Thymus (tissue), 11 donors: ENCODE data around the gene SYT17. TPM values are rescaled to one million over a fixed set of nuclear protein-coding genes. Genes with fewer than 3 reads are reported as not detected.

Experiments used
- DNase-seq, 9 donors: peaks; one replicate each; pipeline ENCODE4 v3.0.0-alpha.2; 2013; ENCODE audit warnings: low spot score in 9 of 9, low read depth in 6 of 9, missing footprints in 1 of 9
- H3K27ac ChIP-seq, 2 donors: one replicate each; pipeline ENCODE4 v1.5.1; 2013; ENCODE audit warnings: control low read depth in 1 of 2, low read depth in 1 of 2, low read length in 1 of 2, mild to moderate bottlenecking in 1 of 2, moderate library complexity in 1 of 2
- H3K27me3 ChIP-seq, 2 donors: one replicate each; pipeline ENCODE4 v1.5.1; 2013; ENCODE audit warnings: low read length in 1 of 2; ENCODE audit not compliant: control insufficient read depth in 2 of 2, insufficient read depth in 1 of 2
- H3K36me3 ChIP-seq, 2 donors: one replicate each; pipeline ENCODE4 v1.5.1; 2013; ENCODE audit warnings: low read length in 1 of 2, mild to moderate bottlenecking in 1 of 2, moderate library complexity in 1 of 2; ENCODE audit not compliant: control insufficient read depth in 2 of 2, insufficient read depth in 2 of 2
- H3K4me1 ChIP-seq, 2 donors: one replicate each; pipeline ENCODE4 v1.5.1; 2013; ENCODE audit warnings: low read length in 2 of 2; ENCODE audit not compliant: control insufficient read depth in 2 of 2, insufficient read depth in 2 of 2
- H3K4me3 ChIP-seq, 2 donors: one replicate each; pipeline ENCODE4 v1.5.1; 2013; ENCODE audit warnings: low read length in 2 of 2, control low read depth in 1 of 2, mild to moderate bottlenecking in 1 of 2
- H3K9me3 ChIP-seq, 2 donors: one replicate each; pipeline ENCODE4 v1.5.1; 2013; ENCODE audit warnings: low read length in 1 of 2, mild to moderate bottlenecking in 1 of 2; ENCODE audit not compliant: control insufficient read depth in 2 of 2, insufficient read depth in 1 of 2
- WGBS: extraction: QIAGEN DNeasy Blood & Tissue Kit; methylation state at CpG from one replicate; pipeline ENCODE4 v1.1.7; 2013; 5-methylcytosine and 5-hydroxymethylcytosine counted together
- polyA plus RNA-seq: library from polyadenylated mRNA; stranded (reverse); fragments of 200-250 nt; gene quantifications from one replicate; pipeline ENCODE4 v1.2.3, GENCODE V29; 2013
- total RNA-seq: library from RNA; stranded (reverse); fragments of 120-200 nt; gene quantifications from one replicate; pipeline ENCODE4 v1.2.4, GENCODE V29; 2013
- donor health status: healthy.

SYT17 gene
- total and polyA plus RNA-seq, 2 donors = 0.38 to 0.52 TPM

DNA sequence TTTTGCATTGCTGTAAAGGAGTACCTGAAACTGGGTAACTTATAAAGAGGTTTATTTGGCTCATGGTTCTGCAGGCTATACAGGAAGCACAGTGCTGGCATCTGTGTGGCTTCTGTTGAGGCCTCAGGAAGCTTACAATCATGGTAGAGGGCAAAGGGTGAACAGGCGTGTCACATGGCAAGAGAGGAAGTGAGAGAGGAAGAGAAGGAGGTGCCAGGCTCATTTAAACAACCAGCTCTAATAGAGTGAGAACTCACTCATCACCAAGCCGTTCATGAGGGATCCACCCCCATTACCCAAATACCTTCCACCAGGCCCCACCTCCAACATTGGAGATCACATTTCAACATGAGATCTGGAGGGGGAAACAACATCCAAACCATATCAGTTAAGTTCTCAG lies 101.1 kb downstream of the SYT17 start:
- WGBS = 64% methylated on average over 2 of the region's 2 CpGs
- no peak for DNase-seq

DNA sequence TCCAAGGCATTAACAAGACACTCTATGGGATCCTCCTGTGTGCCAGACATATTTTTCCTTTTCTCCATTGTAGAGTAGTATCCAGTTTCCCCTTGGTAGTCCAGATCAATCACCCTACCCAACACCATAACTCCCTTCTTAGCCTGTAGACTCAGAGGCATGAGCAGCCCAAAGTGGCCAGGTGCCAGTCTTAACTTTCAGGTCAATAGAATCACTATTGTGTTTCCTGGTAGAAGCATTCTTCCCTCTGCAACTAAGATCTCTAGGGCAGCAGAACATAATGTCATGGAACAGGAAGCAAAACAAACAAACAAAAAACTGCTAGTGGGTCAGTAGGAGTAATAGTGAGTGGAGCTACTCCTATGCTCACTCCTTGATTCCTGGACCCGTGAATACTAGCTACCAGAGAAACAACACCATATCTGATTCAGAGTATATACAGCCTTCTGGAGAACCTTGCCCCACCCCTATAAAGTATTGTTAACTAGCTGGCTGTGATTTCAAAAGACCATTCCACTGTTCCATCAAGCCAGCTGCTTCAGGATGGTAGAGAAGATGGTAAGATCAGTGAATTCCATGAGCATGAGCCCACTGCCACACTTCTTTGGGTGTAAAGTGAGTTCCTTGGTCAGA lies 106.2 kb downstream of the SYT17 start:
- 78% methylated on average over 1 of the region's 1 CpG for WGBS
- Histone ChIP-seq H3K4me3 (no peak overlapping the region), H3K9me3 (no peaks in the 10 kb centered on the region), H3K27me3 (no peaks in the 10 kb centered on the region), H3K36me3 (no peaks in the 10 kb centered on the region), H3K4me1 (no peaks in the 10 kb centered on the region), H3K27ac (no peak overlapping the region)
- DNase-seq = no peak

More for the DNA sequence above, 101.1 kb downstream of the SYT17 start:
- Histone ChIP-seq H3K9me3 (no peaks in the 10 kb centered on the region), H3K27me3 (no peaks in the 10 kb centered on the region), H3K27ac (no peak overlapping the region), H3K36me3 (no peaks in the 10 kb centered on the region), H3K4me3 (no peak overlapping the region), H3K4me1 (no peaks in the 10 kb centered on the region)

DNA sequence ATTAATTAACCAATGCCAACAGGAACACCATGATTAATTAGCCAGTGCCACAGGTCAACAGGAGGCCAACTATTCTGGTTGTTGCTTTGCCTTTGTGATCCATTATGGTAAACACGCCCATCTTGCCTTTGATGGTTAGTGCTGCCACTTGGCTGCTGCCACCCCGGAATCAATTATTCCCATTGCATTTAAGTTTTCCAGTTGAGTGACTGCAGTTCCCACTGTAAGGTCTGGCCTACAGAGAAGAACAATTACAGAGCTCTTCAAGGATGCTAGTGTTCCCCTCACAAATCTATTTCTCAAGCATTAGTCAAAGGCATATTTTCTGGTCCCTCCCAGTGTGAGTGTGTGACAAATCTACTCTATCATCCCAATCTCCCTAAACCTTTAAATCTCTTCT lies 110.4 kb downstream of the SYT17 start:
- WGBS = 97% methylated on average over 2 of the region's 2 CpGs
- DNase-seq = no peak
- H3K9me3 ChIP-seq = no peaks in the 10 kb centered on the region
- no peak overlapping the region for H3K27ac ChIP-seq
- H3K4me3 ChIP-seq = no peak overlapping the region
- H3K36me3 ChIP-seq = no peaks in the 10 kb centered on the region
- no peaks in the 10 kb centered on the region for H3K27me3 ChIP-seq
- H3K4me1 ChIP-seq = no peaks in the 10 kb centered on the region

DNA sequence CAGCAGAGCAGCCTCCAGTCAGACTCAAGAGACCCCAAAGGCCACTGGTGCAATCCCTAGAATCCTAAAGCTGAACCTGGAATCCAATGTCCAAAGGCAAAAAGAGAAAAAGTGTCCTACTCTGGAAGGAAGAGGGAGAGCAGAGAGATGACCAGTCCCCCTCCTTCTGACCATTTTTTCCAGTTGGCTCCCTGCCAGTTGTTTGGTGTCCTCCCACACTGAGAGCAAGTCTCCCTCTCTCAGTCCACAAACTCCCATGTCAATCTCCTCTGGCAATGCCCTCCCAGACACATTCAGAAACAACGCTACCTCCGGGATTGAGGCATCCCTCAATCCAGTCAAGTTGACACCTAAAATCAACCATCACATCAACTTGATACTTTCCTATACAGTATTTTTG lies 113.2 kb downstream of the SYT17 start:
- WGBS = 93% methylated on average over 2 of the region's 2 CpGs
- Histone ChIP-seq H3K4me1 (no peaks in the 10 kb centered on the region), H3K36me3 (no peaks in the 10 kb centered on the region), H3K4me3 (no peak overlapping the region), H3K27ac (no peak overlapping the region), H3K9me3 (no peaks in the 10 kb centered on the region), H3K27me3 (no peaks in the 10 kb centered on the region)
- no peak for DNase-seq

DNA sequence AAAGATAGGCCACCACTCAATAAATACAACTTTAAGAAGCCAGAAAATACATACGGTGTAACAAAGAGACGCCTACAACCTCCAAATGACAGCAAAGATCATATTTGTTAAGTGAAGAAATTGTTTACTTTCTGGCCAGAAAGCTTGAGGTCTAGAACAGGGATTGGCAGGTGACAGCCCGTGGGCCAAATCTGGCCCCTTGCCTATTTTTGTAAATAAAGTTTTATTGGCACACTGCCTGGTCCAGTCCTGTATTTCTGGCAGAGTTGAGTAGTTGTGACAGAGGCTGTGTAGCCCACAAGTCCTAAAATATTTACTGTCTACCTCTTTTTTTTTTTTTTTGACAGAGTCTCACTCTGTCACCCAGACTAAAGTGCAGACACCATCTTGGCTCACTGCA lies 114.1 kb downstream of the SYT17 start:
- Histone ChIP-seq H3K4me1 (no peaks in the 10 kb centered on the region), H3K4me3 (no peak overlapping the region), H3K27me3 (no peaks in the 10 kb centered on the region), H3K36me3 (no peaks in the 10 kb centered on the region), H3K9me3 (no peaks in the 10 kb centered on the region), H3K27ac (no peak overlapping the region)
- 87% methylated on average over 3 of the region's 3 CpGs for WGBS
- DNase-seq = no peak

DNA sequence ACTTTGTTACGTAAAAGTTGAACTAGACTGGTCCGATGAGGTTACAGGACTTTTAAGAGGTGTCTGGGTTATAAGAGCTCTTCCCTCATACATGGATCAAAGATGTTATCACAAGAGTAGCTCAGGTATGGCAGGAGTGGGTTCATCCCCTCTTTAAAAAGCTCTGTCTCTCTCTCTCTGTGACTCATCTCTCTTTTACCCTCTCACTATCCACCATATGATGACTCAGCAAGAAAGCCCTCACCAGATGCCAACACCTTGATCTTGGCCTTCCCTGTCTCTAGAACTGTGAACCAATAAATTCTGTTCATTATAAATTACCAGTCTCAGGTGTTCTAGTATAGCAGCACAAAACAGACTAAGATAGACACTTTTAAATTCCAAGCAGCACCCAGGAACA lies 115.6 kb downstream of the SYT17 start:
- Histone ChIP-seq H3K4me3 (no peak overlapping the region), H3K27me3 (no peaks in the 10 kb centered on the region)

DNA sequence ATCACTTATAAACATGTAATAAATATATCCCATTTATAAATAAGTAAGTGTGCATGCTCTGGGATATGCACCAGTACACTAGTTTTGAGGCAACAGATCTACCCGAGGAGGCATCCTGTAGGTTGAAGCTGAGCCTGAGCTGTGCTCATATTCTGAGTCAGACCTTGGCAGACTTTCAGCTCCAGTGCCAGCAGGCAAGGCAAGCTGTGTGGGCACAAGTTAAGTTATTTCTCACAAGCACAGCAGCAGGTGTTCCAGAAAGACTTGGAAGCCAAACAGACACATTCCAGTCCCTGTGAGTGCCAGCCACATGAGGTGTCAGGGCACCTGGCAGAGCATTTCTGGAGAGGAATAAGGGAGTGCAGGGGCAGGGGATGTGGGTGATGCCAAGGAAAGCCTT lies 116.2 kb downstream of the SYT17 start:
- no peak for DNase-seq
- Histone ChIP-seq H3K36me3 (no peaks in the 10 kb centered on the region), H3K9me3 (no peaks in the 10 kb centered on the region), H3K27ac (no peak overlapping the region), H3K27me3 (no peaks in the 10 kb centered on the region), H3K4me3 (no peak overlapping the region), H3K4me1 (no peaks in the 10 kb centered on the region)
- 87% methylated on average over 1 of the region's 1 CpG for WGBS

More for the DNA sequence above, 115.6 kb downstream of the SYT17 start:
- Histone ChIP-seq H3K9me3 (no peaks in the 10 kb centered on the region), H3K36me3 (no peaks in the 10 kb centered on the region), H3K4me1 (no peaks in the 10 kb centered on the region), H3K27ac (no peak overlapping the region)
- DNase-seq = no peak
- WGBS = 95% methylated on average over 2 of the region's 2 CpGs

DNA sequence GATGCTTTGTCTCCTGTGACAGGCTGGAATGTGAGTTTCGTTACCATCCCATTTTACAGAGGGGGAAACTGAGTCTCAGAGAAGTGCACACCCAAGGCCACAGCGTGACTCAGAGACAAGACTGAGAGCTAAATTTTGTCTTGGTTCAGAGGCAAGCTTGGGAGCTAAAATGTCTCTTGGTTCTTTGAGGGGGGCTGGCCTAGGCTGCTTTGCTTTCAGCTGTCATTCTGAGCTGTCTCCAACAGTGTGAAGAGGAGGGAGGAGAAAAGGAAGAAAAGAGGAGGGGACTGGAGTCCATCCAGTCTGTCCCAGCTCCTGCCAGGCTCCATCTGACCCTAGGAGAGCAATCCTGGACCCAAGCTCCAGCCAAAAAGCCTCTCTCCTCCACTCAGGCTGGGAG lies 117.4 kb downstream of the SYT17 start, which contains the start of gene CLEC19A:
CLEC19A (plus strand) TSS at position 301 of the 400 bp plus-strand sequence. CDS start 121 bp downstream, outside the sequence.
- no peak for DNase-seq
- H3K4me3 ChIP-seq = no peak within 1 kb of the TSS
- WGBS = 73% methylated on average over 2 of the region's 2 CpGs
- no peaks in the 10 kb centered on the region for H3K36me3 ChIP-seq
- H3K9me3 ChIP-seq = no peaks in the 10 kb centered on the region
- no peaks in the 10 kb centered on the region for H3K27me3 ChIP-seq
- H3K4me1 ChIP-seq = no peaks in the 10 kb centered on the region
- no peak within 1 kb of the TSS for H3K27ac ChIP-seq

DNA sequence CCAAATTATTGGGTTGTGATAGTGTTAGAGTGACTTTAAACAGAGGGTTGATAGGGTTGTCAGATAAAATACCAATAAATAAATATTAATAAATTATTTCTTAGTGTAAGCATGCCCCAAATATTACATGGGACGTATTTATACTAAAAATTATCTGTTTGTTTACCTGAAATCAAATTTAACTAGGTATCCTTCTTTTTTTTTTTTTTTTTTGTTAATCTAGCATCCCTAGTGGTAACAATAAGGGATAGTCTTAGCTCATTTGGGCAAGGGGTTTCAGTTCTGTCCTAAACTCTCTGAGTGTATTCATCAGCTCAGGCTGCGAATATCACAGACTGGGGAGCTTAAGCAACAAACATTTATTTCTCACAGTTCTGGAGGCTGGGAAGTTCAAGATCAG lies 118.8 kb downstream of the SYT17 start:
- DNase-seq = no peak
- no peaks in the 10 kb centered on the region for H3K27me3 ChIP-seq
- H3K4me3 ChIP-seq = no peak overlapping the region
- no peak overlapping the region for H3K27ac ChIP-seq
- no peaks in the 10 kb centered on the region for H3K36me3 ChIP-seq
- 94% methylated on average over 2 of the region's 2 CpGs for WGBS
- no peaks in the 10 kb centered on the region for H3K4me1 ChIP-seq
- H3K9me3 ChIP-seq = no peaks in the 10 kb centered on the region
